ENCODE measurements around the gene ZNF644.

GRCh38 chr1:90955769-90956168 lies 66.1 kb downstream of the ZNF644 start:
- TF ChIP-seq CTCF (IDR thresholded peaks at IDR 0.05; ENCODE audit: low read depth, low read length, poor library complexity, severe bottlenecking) (no peak), EZH2phosphoT487 (IDR thresholded peaks at IDR 0.05; ENCODE audit: borderline replicate concordance, low read length) (no peak)

All from DOHH2 (cell line).